Mesothelial cell of epicardium (in vitro differentiated cells): ENCODE results near the gene SPTBN1. TPM values are rescaled to one million over a fixed set of nuclear protein-coding genes. Genes with fewer than 3 reads are reported as not detected.
A peak's percentile ranks its signal among the peaks of the same experiment; 100 is the strongest.

Experiments
- DNase-seq, 2 experiments: peaks; one replicate each; pipeline ENCODE4 v3.0.0; 2021; ENCODE audit warnings: low spot score in 2 of 2; ENCODE audit not compliant: unreplicated experiment in 2 of 2
- H3K27ac Mint-ChIP-seq: 2 replicates; pipeline ENCODE4 v1.8.0; 2021; ENCODE audit warnings: mixed read lengths
- H3K27me3 Mint-ChIP-seq: 2 replicates; pipeline ENCODE4 v1.8.0; 2021; ENCODE audit warnings: low read depth, mixed read lengths
- H3K36me3 Mint-ChIP-seq: 2 replicates; pipeline ENCODE4 v1.8.0; 2021; ENCODE audit warnings: mixed read lengths
- H3K4me1 Mint-ChIP-seq: 2 replicates; pipeline ENCODE4 v1.8.0; 2021; ENCODE audit warnings: mixed read lengths
- H3K4me3 Mint-ChIP-seq: 2 replicates; pipeline ENCODE4 v1.8.0; 2021; ENCODE audit warnings: mild to moderate bottlenecking, moderate library complexity, mixed read lengths
- H3K9me3 Mint-ChIP-seq: 2 replicates; pipeline ENCODE4 v1.8.0; 2021; ENCODE audit warnings: mixed read lengths
- CTCF ChIP-seq: fragments of 200-600 bp; sonication (generic); IDR thresholded peaks from one replicate; pipeline ENCODE4 v1.5.0; 2021; ENCODE audit warnings: antibody characterized with exemption; ENCODE audit not compliant: unreplicated experiment
- total RNA-seq: library from RNA; stranded (reverse); gene quantifications from 3 replicates; pipeline ENCODE4 v1.2.1, GENCODE V29; 2021

SPTBN1 gene
- total RNA-seq, 1 donor from 2014 or later, result 281 TPM

GRCh38 chr2:54599326-54599710 is 143.2 kb downstream of the SPTBN1 start:
- Mint-ChIP-seq H3K27ac (no peak overlapping the region), H3K36me3 (peaks cover 30% of the 10 kb centered on the region), H3K9me3 (no peaks in the 10 kb centered on the region), H3K27me3 (no peaks in the 10 kb centered on the region), H3K4me1 (peaks cover 45% of the 10 kb centered on the region), H3K4me3 (no peak overlapping the region)
- TF ChIP-seq CTCF, result no peak
- DNase-seq, result no peak

GRCh38 chr2:54599914-54600313 is 143.8 kb downstream of the SPTBN1 start:
- H3K27ac Mint-ChIP-seq, result peak overlapping the region; percentile 36
- no peak overlapping the region for H3K4me3 Mint-ChIP-seq

GRCh38 chr2:54601339-54601738 is 145.2 kb downstream of the SPTBN1 start:
- H3K9me3 Mint-ChIP-seq, result no peaks in the 10 kb centered on the region

More at GRCh38 chr2:54599914-54600313, 143.8 kb downstream of the SPTBN1 start:
- Mint-ChIP-seq H3K9me3 (no peaks in the 10 kb centered on the region), H3K4me1 (peaks cover 50% of the 10 kb centered on the region), H3K27me3 (no peaks in the 10 kb centered on the region), H3K36me3 (peaks cover 30% of the 10 kb centered on the region)
- no peak for DNase-seq
- TF ChIP-seq CTCF, result no peak

DNA sequence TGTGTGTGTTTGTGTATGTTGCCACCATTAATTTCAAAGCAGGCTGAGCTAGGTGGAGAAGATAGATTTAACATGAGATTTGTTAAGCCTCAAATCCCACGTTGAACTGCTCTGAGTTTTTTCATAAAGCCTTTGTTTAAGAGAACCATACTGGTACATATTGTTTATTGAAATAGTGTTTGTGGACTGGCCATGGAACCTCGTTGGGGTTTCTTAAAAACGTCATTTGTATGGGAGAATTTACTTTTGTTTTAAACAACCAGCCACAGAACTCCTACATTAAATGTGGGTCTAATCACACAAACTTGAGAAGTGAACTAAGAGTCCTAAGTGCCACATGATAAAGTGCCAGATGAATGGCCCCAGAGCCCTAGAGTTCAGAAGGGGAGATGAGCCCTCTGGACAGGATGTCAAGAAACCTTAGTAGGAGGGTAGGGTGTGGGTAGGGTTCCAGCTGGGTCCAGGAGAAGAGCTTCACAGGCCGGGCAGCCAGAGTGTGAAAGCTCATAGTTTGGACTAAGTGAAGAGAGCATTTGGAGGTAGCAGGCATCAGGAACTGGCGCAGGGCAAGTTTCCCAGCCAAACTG is 146.7 kb downstream of the SPTBN1 start:
- Mint-ChIP-seq H3K9me3 (no peaks in the 10 kb centered on the region), H3K27me3 (no peaks in the 10 kb centered on the region), H3K27ac (peak overlapping the region; percentile 28), H3K4me3 (no peak overlapping the region), H3K4me1 (peaks cover 42% of the 10 kb centered on the region), H3K36me3 (peaks cover 22% of the 10 kb centered on the region)
- no peak for DNase-seq
- no peak for TF ChIP-seq CTCF

More at GRCh38 chr2:54601339-54601738, 145.2 kb downstream of the SPTBN1 start:
- no peak overlapping the region for H3K27ac Mint-ChIP-seq
- peaks cover 54% of the 10 kb centered on the region for H3K4me1 Mint-ChIP-seq
- DNase-seq, result no peak
- peaks cover 24% of the 10 kb centered on the region for H3K36me3 Mint-ChIP-seq
- H3K27me3 Mint-ChIP-seq, result no peaks in the 10 kb centered on the region
- no peak for TF ChIP-seq CTCF
- H3K4me3 Mint-ChIP-seq, result no peak overlapping the region

DNA sequence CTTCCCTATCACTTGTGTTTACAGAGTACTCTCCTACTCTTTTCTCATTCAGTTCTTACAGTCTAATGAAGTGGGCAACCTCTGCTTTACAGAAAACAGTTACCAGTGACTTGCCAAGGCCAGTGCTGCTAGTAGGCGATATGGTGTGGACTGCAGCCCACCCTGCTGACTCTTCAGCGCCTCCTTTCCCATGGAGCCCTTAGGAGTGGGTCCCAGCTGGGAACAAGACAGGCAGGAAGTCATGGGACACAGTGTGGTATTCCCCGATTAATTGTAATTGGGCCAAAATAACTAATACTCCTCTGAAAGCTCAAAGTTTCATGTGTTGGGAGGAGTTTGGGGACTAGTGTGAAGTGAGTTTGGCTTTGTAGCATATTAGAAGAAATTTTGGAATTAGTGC is 147.2 kb downstream of the SPTBN1 start:
- Mint-ChIP-seq H3K4me1 (peaks cover 40% of the 10 kb centered on the region), H3K4me3 (no peak overlapping the region), H3K27ac (peak overlapping the region; percentile 41), H3K27me3 (no peaks in the 10 kb centered on the region), H3K36me3 (peaks cover 23% of the 10 kb centered on the region), H3K9me3 (no peaks in the 10 kb centered on the region)
- TF ChIP-seq CTCF, result no peak
- no peak for DNase-seq
